SK-N-DZ (cell line): ENCODE data around the gene KANK3.
"Not testable (repeated sequence)": the region's sequence is repeated elsewhere in the genome, so short reads cannot be mapped to it uniquely, and the experiment has no call there.

ENCODE experiments used
- DNase-seq: peaks from one replicate; pipeline ENCODE4 v3.0.0-alpha.2; 2015; ENCODE audit warnings: low spot score

The KANK3 gene

DNA sequence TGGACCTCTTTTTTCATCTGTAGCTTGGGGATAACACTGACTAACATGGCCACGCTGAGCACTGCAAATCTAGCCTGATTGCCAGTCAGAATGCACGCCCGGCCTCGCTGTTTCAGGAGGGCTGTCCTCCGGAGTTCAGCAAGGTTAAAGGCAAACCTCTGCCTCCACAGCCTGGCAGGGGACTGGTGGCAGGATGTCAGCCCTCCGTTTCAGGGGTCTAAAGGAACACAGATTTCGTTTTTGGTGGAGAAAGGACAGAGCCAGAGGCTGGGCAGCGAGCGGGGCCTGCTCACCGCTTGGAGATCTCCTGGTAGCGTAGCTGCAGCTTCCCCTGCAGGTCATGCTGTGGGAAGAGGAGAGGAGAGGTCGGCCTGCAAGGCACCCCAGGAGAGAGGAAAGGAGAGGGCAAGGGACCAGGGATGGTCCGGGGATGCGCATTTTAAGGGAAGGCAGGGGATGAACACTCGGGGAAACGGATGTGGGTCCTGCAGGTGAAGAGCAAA, 22.4 kb downstream of the KANK3 start:
- no peak for DNase-seq

GRCh38 chr19:8319807-8320520, 23.1 kb downstream of the KANK3 start:
- DNase-seq: no peak

- DNase-seq: not testable (repeated sequence)
Measured at GRCh38 chr19:8318835-8319234, 24.2 kb downstream of the KANK3 start.

- DNase-seq: no peak
Measured at GRCh38 chr19:8316351-8317125, 26.5 kb downstream of the KANK3 start.

GRCh38 chr19:8314981-8315640, 28.0 kb downstream of the KANK3 start:
- not testable (repeated sequence) for DNase-seq

DNA sequence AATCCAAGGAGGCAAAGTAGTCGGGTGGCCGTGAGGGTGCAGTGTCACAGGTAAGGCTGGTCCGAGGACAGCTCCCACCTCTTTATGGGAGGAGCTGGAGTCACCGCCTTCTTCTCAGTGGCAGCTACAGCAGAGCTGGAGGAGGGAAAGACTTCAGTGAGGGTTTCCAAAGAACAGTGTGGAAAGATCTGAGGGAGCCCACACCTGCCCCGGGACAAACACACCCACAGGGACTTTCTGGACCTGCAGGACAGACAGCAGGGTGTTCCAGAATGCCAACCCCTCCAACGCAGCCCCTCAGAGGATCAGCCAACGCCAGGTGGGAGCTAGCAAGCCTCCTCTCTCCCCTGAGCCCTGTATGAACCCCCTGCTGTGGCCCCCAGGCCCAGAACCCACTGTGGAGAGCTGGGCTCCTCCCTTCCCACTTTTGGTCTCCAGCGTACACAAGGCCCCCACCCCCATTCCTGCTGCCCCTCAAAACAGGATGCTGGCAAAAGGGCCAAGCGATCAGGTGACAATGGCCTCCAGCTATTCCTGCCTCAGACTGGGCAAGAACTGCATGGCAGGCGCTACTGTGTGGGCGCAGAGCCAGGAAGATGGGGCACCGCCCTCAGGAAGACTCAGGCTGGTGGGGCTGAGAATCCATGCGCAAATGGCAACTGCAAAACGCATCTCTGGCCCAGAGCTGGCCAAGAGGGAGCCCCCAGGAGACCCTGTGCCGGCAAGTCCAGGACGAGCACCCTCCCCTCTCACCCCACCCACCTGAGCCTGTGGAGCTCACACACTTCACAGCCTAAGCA, 31.4 kb downstream of the KANK3 start:
- DNase-seq: no peak

- no peak for DNase-seq
Measured at GRCh38 chr19:8310342-8311055, 32.6 kb downstream of the KANK3 start.

DNA sequence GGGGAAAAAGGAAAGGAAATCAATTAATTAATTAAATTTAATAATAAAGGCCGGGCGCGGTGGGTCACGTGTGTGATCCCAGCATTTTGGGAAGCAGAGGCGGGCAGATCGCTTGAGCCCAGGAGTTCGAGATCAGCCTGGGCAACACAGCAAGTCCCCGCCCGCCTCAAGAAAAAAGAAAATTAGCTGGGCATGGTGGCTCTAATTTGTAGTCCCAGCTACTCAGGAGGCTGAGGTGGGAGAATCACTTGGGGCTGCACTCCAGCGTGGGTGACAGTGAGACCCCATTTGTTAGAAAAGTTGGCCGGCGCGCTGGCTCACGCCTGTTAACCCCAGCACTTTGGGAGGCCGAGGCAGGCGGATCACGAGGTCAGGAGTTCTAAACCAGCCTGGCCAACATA, 34.2 kb downstream of the KANK3 start:
- DNase-seq: no peak

- peak; percentile 91 for DNase-seq
Measured at GRCh38 chr19:8307965-8308866, 34.8 kb downstream of the KANK3 start, which contains the start of gene CD320. Gene CD320, minus strand, starts transcription at chr19:8308358. Its CDS starts 68 bp downstream, at chr19:8308290.

- peak; percentile 31 for DNase-seq
Measured at GRCh38 chr19:8307400-8307964, 35.6 kb downstream of the KANK3 start.

DNA sequence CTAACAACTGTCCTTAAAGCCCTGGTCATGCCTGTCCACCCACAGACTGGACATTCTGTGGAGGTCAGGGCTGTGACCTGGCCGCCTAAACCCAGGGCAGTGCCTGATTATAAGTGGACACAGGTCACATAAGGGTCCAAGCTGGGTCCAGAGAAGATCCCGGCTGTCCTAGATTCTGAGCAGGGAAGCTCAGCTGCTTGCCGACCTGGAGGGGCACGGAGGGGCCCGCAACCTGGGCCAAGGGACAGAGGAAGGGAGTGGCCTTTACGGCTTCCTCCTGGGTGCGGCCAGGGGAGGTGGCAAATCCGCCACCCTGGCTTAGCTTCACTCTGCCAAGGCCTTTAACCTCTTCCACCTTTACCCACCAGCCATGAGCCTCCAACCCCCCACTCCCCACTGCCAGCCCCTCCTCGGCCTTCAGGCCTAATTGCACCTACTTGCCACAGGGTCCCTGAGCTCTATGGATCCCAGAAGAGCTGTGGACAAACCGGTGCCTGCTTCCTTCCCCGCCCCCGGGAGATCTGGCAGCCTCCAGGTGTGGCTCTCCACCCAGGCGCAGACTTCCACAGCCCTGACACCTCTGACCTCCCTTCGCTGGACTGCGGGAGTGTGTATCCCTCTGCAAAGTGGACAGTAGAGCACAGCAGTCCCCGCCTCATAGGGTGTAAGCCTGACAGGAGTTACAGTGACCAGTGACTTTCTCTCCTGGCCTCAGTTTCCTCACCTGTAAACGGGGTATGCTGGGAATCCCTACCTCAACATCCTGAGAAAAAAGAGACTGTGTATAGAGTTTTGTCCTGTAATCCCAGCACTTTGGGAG, 36.6 kb downstream of the KANK3 start:
- no peak for DNase-seq

DNA sequence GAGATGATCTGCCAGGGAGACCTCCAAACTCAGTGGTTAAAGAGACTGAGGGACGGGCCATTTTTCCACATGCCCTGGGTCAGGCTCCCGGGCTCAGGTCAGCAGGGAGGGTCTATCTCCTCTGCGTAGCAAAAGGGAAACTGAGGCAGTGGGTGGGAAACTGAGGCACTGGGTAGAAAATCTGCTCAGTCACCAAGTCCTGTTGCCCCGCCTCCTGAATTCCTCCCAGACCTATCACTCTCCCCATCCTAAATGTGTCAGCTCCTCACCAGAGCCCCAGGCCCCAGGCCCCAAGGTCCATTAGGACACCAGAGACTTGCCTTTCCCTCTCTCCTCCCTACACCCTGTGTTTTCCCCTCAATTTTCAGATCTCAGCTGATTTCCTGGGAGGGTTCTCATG, 37.3 kb downstream of the KANK3 start:
- DNase-seq: no peak

DNA sequence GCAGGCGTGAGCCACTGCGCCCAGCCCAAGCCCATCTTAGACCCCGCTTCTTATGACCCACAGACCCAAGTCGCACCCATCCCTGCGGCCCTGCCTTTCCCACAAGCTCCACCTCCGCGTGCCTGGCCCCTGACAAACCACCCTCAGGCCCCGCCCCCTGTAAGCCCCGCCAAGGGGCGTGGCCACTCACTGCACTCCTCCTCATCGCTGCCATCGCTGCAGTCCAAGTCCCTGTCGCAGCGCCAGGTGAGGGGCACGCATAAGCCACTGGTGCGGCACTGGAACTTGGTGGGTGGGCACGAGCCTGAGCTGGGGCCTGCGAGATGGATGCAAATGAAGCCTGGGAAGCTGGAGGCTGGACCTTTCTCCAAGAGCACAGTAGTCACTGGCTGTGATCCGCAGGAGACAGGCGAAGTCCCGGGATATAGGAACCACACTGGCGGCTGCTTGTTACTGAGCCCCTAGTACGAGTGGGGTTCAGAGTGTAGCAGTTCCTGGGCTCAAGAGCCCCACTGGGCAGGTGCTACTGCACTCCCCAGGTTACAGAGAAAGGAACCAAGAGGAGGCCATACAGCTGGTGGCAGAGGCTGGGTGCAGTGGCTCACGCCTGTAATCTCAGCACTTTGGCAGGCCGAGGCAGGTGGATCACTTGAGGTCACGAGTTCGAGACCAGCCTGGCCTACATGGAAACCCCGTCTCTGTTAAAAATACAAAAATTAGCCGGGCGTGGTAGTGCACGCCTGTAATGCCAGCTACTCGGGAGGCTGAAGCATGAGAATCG, 38.0 kb downstream of the KANK3 start:
- peak; percentile 52 for DNase-seq

GRCh38 chr19:8302734-8303133, 40.3 kb downstream of the KANK3 start:
- DNase-seq: no peak

DNA sequence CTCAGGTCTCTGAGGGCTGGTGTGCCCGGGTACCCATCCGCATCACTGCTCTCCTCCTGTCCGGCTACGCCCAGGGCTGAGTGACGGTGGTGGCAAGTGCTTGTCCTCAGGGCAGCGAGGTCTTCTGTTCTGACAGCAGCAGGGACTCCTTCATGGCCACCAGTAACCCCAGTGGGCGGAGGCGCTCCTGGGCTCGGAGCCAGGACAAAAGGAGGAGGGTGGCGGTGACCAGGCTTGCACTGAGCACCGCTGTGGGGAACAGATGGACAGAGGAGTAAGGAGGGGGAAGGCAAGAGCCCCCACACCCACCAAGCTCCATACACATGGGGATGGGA, 40.7 kb downstream of the KANK3 start:
- no peak for DNase-seq

- DNase-seq: not testable (repeated sequence)
Measured at GRCh38 chr19:8291337-8291736, 51.7 kb downstream of the KANK3 start.

GRCh38 chr19:8276508-8276907, 66.6 kb downstream of the KANK3 start:
- DNase-seq: not testable (repeated sequence)
